GM21529 (cell line): Measurements from ENCODE around the gene USF2.

ENCODE experiments used
- ATAC-seq: cut with Tn5 transposase; IDR thresholded peaks from one replicate; pipeline ENCODE4 v1.9.1; 2021; ENCODE audit not compliant: unreplicated experiment

Gene USF2

GRCh38 chr19:35265126-35265899 is 3.4 kb upstream of the USF2 start:
- no peak for ATAC-seq

- no peak for ATAC-seq
Measured at GRCh38 chr19:35265900-35266519, 2.8 kb upstream of the USF2 start.

- ATAC-seq, result no peak
Measured at GRCh38 chr19:35266520-35267352, 2.0 kb upstream of the USF2 start.

GRCh38 chr19:35267353-35267817 is 1.4 kb upstream of the USF2 start:
- ATAC-seq, result no peak

- no peak for ATAC-seq
Measured at GRCh38 chr19:35267818-35268535, 785 bp upstream of the USF2 start.

- ATAC-seq, result peak; percentile 49
Measured at GRCh38 chr19:35269438-35270117, 816 bp downstream of the USF2 start.

GRCh38 chr19:35270381-35270811 is 1.6 kb downstream of the USF2 start:
- no peak for ATAC-seq

GRCh38 chr19:35271546-35271945 is 2.8 kb downstream of the USF2 start:
- no peak for ATAC-seq

- ATAC-seq, result no peak
Measured at GRCh38 chr19:35272122-35272719, 3.5 kb downstream of the USF2 start.

GRCh38 chr19:35272954-35273649 is 4.3 kb downstream of the USF2 start:
- no peak for ATAC-seq

- no peak for ATAC-seq
Measured at GRCh38 chr19:35273686-35274259, 5.0 kb downstream of the USF2 start.

- ATAC-seq, result no peak
Measured at GRCh38 chr19:35274323-35274722, 5.6 kb downstream of the USF2 start.

GRCh38 chr19:35276706-35277281 is 8.0 kb downstream of the USF2 start:
- ATAC-seq, result no peak

- ATAC-seq, result no peak
Measured at GRCh38 chr19:35278578-35279284, 10.0 kb downstream of the USF2 start.

- ATAC-seq, result no peak
Measured at GRCh38 chr19:35279374-35279773, 10.6 kb downstream of the USF2 start.

- ATAC-seq, result no peak
Measured at GRCh38 chr19:35279985-35280821, 11.4 kb downstream of the USF2 start.

GRCh38 chr19:35281303-35281702 is 12.5 kb downstream of the USF2 start:
- ATAC-seq, result no peak
